ENCODE data around the gene TOP3B.

TOP3B gene

GRCh38 chr22:21992593-21993237, 10.1 kb upstream of the TOP3B start:
- no peak for TF ChIP-seq EGR1 (IDR thresholded peaks at IDR 0.05)
- TF ChIP-seq TAF1 (IDR thresholded peaks at IDR 0.05; ENCODE audit: low read depth): no peak
- no peak for TF ChIP-seq TEAD4 (IDR thresholded peaks at IDR 0.05)
- TF ChIP-seq TCF12 (IDR thresholded peaks at IDR 0.05; ENCODE audit: low read depth): no peak
- TF ChIP-seq NFIC (IDR thresholded peaks at IDR 0.05): no peak
- no peak for TF ChIP-seq EP300 (IDR thresholded peaks at IDR 0.05; ENCODE audit: borderline replicate concordance)
- TF ChIP-seq CREB1 (IDR thresholded peaks at IDR 0.05; ENCODE audit: low read depth): no peak
- no peak for TF ChIP-seq RAD21 (IDR thresholded peaks at IDR 0.05; ENCODE audit: low read depth)
- TF ChIP-seq CEBPB (IDR thresholded peaks at IDR 0.05): no peak
- no peak for TF ChIP-seq YY1 (IDR thresholded peaks at IDR 0.05; ENCODE audit: low read depth)
- TF ChIP-seq MAX (IDR thresholded peaks at IDR 0.05): no peak
- TF ChIP-seq USF1 (IDR thresholded peaks at IDR 0.05): no peak
- TF ChIP-seq REST (IDR thresholded peaks at IDR 0.05; ENCODE audit: low read depth): no peak
- no peak for TF ChIP-seq ZBTB7A (IDR thresholded peaks at IDR 0.05; ENCODE audit: low read depth)
- TF ChIP-seq FOXM1 (IDR thresholded peaks at IDR 0.05; ENCODE audit: borderline replicate concordance, low read depth): no peak

GRCh38 chr22:21991774-21992173, 9.2 kb upstream of the TOP3B start:
- TF ChIP-seq USF1 (IDR thresholded peaks at IDR 0.05) (no peak), EP300 (IDR thresholded peaks at IDR 0.05; ENCODE audit: borderline replicate concordance) (no peak), RAD21 (IDR thresholded peaks at IDR 0.05; ENCODE audit: low read depth) (no peak), CEBPB (IDR thresholded peaks at IDR 0.05) (no peak), FOXM1 (IDR thresholded peaks at IDR 0.05; ENCODE audit: borderline replicate concordance, low read depth) (no peak), NFIC (IDR thresholded peaks at IDR 0.05) (no peak), MAX (IDR thresholded peaks at IDR 0.05) (no peak), CREB1 (IDR thresholded peaks at IDR 0.05; ENCODE audit: low read depth) (no peak), ZBTB7A (IDR thresholded peaks at IDR 0.05; ENCODE audit: low read depth) (no peak), TCF12 (IDR thresholded peaks at IDR 0.05; ENCODE audit: low read depth) (no peak), REST (IDR thresholded peaks at IDR 0.05; ENCODE audit: low read depth) (no peak), EGR1 (IDR thresholded peaks at IDR 0.05) (no peak)

GRCh38 chr22:21991304-21991596, 8.7 kb upstream of the TOP3B start:
- no peak for TF ChIP-seq USF1 (IDR thresholded peaks at IDR 0.05)
- TF ChIP-seq MAX (IDR thresholded peaks at IDR 0.05): no peak
- TF ChIP-seq FOXM1 (IDR thresholded peaks at IDR 0.05; ENCODE audit: borderline replicate concordance, low read depth): no peak
- TF ChIP-seq CREB1 (IDR thresholded peaks at IDR 0.05; ENCODE audit: low read depth): no peak
- no peak for TF ChIP-seq EGR1 (IDR thresholded peaks at IDR 0.05)
- TF ChIP-seq TAF1 (IDR thresholded peaks at IDR 0.05; ENCODE audit: low read depth): no peak
- no peak for TF ChIP-seq EP300 (IDR thresholded peaks at IDR 0.05; ENCODE audit: borderline replicate concordance)
- no peak for TF ChIP-seq NFIC (IDR thresholded peaks at IDR 0.05)
- no peak for TF ChIP-seq CEBPB (IDR thresholded peaks at IDR 0.05)
- TF ChIP-seq TCF12 (IDR thresholded peaks at IDR 0.05; ENCODE audit: low read depth): no peak
- TF ChIP-seq RAD21 (IDR thresholded peaks at IDR 0.05; ENCODE audit: low read depth): no peak
- TF ChIP-seq YY1 (IDR thresholded peaks at IDR 0.05; ENCODE audit: low read depth): no peak
- no peak for TF ChIP-seq REST (IDR thresholded peaks at IDR 0.05; ENCODE audit: low read depth)
- no peak for TF ChIP-seq TEAD4 (IDR thresholded peaks at IDR 0.05)
- no peak for TF ChIP-seq ZBTB7A (IDR thresholded peaks at IDR 0.05; ENCODE audit: low read depth)

Measured in Ishikawa (cell line).